Embryonic facial prominence (tissue), 1 donor: ENCODE measurements around the gene KIF4A.
"Not testable (repeated sequence)": the region's sequence is repeated elsewhere in the genome, so short reads cannot be mapped to it uniquely, and the experiment has no call there.

Source experiments
- DNase-seq: peaks from one replicate; pipeline ENCODE4 v3.0.0-alpha.2; 2016; ENCODE audit errors: extremely low spot score

KIF4A gene, protein sequence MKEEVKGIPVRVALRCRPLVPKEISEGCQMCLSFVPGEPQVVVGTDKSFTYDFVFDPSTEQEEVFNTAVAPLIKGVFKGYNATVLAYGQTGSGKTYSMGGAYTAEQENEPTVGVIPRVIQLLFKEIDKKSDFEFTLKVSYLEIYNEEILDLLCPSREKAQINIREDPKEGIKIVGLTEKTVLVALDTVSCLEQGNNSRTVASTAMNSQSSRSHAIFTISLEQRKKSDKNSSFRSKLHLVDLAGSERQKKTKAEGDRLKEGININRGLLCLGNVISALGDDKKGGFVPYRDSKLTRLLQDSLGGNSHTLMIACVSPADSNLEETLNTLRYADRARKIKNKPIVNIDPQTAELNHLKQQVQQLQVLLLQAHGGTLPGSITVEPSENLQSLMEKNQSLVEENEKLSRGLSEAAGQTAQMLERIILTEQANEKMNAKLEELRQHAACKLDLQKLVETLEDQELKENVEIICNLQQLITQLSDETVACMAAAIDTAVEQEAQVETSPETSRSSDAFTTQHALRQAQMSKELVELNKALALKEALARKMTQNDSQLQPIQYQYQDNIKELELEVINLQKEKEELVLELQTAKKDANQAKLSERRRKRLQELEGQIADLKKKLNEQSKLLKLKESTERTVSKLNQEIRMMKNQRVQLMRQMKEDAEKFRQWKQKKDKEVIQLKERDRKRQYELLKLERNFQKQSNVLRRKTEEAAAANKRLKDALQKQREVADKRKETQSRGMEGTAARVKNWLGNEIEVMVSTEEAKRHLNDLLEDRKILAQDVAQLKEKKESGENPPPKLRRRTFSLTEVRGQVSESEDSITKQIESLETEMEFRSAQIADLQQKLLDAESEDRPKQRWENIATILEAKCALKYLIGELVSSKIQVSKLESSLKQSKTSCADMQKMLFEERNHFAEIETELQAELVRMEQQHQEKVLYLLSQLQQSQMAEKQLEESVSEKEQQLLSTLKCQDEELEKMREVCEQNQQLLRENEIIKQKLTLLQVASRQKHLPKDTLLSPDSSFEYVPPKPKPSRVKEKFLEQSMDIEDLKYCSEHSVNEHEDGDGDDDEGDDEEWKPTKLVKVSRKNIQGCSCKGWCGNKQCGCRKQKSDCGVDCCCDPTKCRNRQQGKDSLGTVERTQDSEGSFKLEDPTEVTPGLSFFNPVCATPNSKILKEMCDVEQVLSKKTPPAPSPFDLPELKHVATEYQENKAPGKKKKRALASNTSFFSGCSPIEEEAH

DNA sequence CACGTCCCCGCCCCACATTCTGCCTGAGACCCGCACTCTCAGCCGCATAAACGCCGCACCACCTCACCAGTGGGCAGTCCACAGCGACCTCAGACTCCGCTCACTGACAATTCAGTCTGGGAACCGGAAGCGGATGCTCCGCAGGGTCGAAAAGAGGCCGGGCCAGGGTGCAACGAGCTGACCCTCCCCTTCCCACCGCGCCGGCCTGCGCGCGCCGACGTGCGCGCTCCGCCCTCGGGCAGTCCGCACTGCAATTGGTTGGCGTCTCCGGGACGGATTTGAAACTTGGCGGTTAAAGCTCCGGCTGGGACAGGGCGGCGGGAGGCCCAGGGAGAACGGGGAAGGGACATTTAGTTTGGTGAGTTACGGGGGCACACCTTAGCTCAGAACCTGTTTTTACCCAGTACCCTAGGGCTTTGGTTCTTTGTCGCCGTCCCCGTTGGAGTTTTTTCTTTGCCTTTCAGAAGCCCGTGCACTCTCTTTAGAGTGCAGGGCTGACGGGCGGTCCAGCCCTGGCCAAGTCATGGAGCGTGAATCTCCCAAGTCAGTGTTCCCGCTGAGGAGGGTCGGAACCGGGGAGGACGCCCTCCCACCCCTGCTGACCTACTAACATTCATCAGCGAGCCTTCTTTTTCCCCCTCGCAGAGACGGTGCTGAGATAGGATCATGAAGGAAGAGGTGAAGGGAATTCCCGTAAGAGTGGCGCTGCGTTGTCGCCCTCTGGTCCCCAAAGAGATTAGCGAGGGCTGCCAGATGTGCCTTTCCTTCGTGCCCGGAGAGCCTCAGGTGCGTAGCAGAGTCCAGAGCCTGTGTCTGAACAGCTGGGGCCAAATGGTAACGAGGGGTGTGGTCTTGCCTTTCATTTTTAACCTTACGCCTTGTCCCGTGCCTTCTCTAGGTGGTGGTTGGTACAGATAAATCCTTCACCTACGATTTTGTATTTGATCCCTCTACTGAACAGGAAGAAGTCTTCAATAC, at the start of gene KIF4A, which contains the start of gene PDZD11:
TSS of gene KIF4A (plus strand) at position 312 of the 978 bp plus-strand sequence. CDS start at position 667, 355 bp downstream.
TSS of gene PDZD11 (minus strand) at position 135 of the 978 bp plus-strand sequence. CDS start 586 bp downstream, outside the sequence.
- DNase-seq: peak; percentile 37

DNA sequence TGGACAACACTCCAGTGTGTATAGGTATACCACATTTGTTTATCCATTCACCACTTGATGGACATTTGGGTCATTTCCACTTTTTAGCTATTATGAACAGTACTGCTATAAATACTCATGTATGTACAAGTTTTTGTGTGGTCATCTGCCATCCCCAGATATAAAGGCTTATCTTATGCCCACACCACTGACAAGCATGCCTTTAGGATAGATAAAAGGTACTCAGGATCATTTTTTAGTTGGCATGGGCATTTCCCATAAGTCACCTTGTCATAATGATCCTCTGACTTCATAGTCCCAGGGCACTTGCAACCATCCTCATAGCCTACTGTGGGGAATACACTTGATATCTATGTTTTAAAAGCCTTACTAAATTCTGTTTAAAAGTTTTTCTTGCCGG, 49.2 kb upstream of the KIF4A start:
- no peak for DNase-seq

DNA sequence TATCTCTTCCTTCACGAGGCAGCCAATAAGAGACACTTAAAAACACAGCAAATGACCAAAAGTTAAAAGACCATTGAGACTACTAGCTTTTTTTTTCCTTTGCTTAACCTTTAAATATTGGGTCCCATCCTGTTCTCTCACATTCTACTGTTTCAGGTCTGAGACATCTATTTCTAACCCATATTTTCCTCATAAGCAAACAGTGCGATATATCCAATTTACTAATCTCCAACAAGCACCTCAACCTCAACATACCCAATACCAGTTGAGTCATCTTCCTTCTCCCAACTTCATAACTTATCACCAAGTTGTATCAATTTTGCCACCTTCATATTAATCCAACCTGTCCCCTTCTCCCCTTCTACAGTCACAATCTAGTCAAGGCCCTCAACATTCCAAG, 48.4 kb upstream of the KIF4A start:
- DNase-seq: no peak

DNA sequence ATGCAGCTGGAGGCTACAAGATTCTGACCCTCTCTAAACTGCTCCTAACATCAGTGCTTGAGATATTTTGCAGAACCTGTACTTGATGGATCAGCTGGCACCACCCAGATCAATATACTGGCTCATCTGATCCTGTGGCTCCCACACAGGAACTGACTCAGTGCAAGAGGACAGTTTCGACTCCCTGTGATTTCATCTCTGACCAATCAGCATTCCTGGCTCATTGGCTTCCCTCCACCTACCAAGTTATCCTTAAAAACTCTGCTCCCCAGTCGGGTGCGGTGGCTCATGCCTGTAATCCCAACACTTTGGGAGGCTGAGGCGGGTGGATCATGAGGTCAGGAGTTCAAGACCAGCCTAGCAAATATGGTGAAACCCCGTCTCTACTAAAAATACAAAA, 46.3 kb upstream of the KIF4A start:
- DNase-seq: not testable (repeated sequence)

DNA sequence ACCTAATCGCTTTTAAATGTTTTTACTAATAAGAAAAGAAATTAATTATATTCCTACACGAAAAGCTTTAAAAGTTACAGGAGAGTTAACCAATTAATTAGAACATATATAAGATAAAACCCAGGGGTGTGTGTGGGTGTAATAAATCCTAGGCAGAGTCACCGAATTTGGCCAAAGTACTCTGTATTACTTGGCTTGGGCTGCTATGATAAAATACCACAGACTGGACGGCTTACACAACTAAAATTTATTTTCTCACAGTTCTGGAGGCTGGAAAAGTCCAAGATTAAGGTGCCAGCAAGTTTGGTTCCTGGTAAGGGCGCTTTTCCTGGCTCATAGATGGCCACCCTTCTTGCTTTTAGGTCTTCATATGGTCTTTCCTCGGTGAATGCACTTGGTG, 45.0 kb upstream of the KIF4A start:
- no peak for DNase-seq

DNA sequence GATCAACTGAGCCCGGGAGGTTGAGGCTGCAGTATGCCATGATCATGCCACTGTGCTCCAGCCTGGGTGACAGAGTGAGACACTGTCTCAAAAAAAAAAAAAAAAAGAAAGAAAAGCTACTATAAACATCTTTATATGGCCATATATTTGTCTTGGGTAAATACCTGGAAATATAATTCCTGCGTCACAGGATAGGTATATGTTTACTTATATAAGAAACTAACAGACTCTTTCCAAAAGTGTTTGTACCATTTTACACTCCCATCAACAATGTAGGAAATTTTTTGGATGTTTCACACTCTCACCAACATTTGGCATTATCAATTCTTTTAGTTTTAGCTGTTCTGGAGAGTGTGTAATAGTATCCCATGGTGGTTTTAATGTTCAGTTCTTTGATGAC, 42.7 kb upstream of the KIF4A start:
- no peak for DNase-seq

DNA sequence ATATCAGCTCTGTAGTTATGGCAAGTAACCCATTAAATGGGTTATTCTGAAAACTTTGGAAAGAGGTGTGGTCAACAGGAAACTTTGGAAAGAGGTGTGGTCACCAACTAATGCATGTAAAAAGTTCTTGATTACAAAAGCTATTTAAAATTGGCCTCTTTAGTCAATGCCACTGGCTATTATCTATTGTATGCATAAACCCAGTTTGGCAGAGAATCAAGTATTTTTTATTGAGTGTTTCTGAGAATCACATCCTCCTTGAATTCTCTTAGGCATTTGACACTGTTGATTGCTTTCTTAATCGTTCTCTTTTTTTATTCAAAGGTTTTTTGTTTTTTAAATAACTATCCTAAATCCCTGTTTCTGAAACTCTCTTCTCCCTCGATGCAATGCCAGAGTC, 37.4 kb upstream of the KIF4A start:
- DNase-seq: no peak

DNA sequence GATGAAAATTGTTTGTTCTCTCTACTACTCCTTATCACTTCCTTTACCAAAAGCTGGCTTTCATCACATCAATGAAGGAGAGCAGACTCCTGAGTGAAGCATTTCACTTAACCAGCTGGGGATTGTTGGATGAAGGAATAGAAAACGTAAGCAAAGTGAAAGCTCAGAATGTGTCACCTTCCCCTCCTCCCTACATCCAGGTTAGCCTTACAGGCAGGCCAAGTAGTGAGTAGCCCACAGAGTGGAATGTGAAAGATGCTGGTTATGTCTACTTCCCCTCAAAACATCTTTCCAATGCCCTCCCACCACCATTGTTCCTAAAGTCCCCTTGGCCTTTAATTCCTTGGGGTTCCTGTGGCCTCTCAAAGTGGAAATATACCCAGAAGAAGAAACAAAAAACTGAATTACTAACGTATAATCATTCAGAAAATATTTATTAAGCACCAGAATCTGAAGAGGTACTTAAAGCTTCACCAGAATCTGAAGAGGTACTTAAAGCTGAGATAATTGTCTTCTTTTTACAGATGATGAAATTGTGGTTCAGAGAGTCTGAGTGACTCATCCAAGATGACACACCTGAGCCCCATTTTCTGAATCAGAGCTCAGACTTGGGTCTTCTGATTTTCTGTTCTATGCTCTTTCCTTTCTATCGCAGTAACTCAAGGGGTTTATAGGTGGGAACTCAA, 36.4 kb upstream of the KIF4A start:
- DNase-seq: no peak

DNA sequence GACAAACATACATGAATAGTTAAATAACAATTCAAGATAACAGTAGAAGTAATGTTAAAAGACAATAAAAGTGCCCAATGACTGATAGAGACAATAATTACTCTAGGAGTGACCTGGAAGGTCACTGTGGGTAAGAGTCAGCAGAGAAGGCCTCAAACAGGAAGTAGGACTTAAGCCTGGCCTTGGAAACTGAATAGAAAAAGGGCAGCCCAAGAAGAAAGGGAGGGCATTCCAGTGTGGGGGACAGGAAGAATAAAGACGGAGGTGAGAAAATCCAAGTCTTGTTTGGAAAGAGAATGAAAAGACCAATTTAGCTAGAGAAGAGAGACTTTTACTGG, 35.9 kb upstream of the KIF4A start:
- DNase-seq: no peak

DNA sequence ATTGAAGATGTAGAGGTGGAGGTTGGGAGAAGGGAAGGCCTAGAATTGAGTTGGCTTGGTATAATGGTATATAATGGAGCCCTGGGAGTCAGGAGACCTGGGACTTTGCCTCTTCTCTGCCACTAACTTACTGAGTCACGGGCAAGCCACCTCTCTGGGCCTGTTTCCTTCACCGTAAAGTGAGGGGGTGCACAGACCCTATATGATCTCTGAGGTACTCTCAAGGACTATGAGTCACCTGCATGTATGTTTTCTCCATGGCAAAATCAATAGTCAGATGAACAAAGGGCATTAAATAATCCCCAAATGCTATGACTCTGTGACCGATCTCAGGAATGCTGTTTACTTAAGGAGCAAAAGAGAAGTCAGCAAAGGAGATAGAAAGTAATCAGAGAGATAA, 35.0 kb upstream of the KIF4A start:
- no peak for DNase-seq

DNA sequence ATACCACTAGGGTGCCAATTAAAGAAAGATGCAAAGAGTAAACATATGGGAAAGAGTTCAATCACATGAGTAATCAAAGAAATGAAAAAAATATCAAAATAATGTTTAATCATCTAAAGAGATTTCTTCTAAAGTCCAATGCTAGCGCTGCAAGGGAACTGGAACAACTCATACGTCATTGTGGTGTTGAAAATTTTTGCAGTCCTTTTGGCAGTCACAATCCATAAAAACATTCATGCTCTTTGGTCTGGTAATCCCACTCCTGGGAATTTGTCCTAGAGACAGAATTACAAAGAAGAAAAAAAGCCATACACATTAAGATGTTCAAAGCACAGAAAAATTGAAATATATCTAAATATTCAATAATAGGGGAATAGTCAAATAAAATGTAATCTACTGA, 34.5 kb upstream of the KIF4A start:
- DNase-seq: no peak

DNA sequence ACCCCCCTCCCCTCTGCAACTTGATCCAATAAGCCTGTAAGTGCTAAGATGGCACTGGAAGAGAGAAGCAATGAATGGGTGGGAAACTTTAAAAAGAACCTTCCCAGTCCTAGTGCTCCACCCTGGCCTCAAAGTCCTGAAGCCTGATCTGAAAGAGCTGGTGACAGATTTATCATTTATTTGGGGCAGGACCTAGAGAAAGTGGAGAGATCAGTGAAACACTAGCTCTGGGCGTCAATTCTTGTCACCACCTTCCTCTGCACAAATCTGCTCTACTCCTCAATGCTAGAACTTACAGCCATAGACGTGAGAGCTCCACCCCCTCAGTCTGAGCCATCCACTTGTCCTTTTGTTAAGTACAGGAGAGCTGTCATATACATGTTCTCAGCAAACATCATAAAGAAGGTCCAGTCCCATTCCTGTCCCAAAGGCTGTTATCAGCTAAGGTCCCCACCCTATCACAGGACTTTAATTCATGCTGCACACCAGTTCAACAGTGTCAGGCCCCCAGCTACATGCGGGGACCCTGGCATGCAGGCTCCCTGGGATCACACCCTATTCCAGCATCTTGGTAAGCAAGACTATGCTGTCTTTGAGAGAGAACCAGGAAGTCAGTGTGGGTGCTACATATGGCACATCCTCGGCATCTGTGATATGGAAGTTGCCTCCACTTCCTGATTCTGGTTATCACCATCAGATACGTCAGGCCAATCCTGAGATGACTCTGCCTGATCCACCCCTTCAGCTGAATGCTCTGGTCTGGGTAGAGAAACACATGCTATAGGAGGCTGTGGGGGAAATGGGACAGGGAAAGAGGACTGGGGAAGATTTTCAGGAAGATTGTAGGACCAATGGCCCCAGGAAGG, 32.2 kb upstream of the KIF4A start:
- no peak for DNase-seq

DNA sequence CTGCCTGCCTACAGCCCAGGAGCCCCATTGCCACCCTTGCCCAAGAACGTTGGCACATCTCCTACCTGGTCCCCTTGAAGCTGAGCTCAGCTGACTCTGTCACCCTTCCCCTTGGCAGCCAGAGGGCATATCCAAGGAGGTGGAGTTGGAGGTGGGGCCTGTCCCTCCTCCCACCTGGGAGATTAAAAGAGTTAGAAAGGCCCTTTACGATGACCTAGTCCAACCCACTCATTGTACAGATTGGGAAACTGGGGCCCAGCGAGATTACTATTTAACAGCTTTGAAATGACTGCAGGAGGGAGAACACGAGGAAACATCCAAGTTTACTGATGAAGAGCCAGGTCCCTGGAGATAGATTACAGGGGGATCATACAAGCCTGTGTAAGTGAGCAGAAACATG, 29.8 kb upstream of the KIF4A start, which contains the start of gene P2RY4:
TSS of gene P2RY4 (minus strand) at position 101 of the 400 bp plus-strand sequence. CDS start 580 bp downstream, outside the sequence.
- DNase-seq: no peak

DNA sequence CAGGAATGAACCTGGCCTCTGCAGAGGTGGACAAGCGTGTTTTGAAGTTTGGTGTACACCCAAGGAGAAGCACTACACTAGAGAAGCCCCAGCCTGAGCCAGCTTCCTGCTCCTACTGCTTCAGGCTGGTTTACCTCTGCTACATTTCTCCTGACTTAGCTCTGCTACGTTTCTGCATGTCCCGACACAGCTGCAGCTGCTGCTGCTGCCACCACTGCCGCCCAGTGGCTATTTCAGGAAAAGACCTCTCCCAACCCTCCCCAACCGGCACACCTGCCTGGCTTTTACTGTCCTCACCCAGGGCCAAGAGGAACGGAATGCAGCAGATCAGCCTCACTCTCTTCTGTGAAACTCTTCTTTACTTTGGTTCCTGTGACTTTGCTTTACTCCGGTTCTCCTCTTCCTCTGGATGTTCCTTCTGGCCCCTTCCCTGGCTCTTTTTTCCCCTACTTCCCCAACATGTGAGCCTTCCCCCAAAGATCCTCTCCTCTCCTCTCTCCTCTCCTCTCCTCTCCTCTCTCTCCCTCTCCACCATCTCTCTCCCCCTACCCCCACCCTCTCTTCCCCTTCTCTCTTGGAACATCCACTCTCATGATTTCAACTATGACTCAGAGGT, 26.8 kb upstream of the KIF4A start:
- no peak for DNase-seq

DNA sequence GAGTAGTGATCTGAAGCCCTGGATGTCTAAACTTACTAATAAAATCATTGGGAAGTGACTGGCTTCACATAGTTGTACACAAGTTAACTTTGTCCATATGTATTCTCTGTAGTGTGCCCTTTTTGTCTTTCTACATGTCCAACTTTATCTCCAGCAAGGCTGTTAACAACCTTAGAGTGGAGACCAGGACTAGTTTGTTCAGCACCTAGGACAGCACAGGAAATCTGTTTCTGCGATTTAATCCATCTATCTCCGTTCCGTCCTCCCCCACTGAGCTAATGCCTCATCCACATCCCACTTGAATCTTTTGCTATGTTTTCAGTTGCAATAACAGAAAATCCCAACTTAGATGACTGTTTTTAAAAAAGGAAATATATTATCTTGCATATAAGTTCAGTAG, 25.1 kb upstream of the KIF4A start:
- no peak for DNase-seq

DNA sequence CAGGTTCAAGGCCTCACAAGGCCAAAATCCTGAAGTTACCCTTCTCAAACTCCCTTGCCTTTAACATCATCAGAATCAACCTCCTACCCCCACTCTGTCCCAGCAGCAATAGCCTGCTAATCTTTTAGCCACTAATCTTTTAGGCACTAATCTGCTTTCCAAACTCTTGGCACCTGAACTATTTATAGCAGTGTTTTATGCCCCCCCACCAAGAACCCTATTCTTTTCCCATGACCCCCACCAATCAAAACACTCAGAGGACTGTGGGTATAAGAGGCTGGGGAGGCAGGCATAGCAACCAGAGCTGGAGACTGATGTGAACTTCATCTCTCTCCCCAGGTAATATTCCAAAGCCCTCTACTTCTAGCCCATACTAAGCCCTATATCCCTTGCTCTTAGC, 21.9 kb upstream of the KIF4A start, which contains the start of gene ARR3:
TSS of gene ARR3 (plus strand) at position 301 of the 400 bp plus-strand sequence. CDS start 1,052 bp downstream, outside the sequence.
- DNase-seq: no peak

DNA sequence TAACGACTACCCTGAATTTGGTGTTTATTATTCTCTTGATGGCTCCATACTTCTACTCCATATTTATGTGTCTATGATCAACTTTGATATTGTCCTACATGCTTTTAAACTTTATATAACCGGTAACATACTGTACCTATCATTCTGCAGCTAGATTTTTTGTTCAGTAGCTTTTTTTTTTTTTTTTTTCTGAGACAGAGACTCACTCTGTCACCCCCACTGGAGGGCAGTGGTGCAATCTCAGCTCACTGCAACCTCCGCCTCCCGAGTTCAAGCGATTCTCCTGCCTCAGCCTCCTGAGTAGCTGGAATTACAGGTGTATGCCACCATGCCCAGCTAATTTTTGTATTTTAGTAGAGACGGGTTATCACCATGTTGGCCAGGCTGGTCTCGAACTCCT, 15.9 kb upstream of the KIF4A start:
- DNase-seq: not testable (repeated sequence)

DNA sequence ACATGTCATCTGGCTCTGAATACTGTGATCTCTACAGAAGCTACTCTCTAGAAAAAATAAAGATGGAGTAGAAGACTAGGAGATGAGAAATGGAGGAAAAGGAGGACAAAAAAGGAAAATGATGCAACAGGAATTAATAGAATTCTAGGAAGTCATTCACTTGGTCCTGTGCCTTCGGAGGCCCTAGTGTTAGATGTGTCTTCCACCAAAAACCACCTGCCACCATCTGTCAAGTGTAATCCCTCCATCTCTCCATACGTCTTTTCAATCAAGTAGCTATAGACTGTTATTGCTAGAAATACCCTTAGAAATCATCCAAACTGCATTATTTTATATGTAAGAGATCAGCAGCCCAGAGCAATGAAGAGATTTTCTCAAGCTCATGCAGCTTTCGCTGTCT, 10.8 kb upstream of the KIF4A start:
- DNase-seq: no peak

DNA sequence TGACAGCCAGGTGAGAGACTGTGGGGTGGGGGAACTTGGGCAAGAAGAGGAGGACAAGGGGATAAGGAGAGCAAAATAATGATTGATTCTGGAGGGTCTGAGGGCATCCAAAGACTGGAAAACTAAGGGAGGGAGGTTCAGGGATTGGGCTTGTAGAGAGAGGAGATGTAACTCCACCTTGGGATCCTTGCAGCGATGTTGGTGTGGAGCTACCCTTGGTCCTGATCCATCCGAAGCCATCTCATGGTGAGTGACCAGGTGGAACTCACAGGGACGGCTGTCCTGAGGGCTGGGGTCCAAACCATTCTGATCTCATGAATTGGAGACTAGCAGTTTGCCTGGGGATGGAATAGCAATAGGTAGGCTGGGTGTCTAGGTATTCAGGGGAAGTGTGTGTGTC, 9.3 kb upstream of the KIF4A start:
- DNase-seq: no peak
